ENCODE data around the gene TRMU.

TRMU gene

DNA sequence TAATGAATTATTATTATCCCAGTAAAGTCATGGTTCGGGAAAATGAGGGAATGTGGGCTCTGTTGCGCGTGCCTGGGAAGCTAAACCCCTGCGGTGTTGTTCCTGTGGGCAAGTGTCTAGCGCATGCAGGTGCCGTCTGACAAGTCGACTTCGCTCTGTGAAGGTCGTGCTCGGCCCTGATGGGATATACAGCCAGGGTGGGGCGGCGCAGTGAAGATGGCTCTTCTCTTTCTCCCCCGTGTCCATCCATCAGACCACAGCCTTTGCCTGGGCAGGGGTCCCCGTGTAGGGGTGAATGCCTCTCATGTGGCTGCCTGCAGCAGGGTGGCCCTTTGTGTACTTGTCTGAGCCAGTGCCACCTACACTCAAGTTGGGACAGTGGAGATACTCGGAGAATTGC, 12.8 kb upstream of the TRMU start:
- TF ChIP-seq TEAD4 (IDR thresholded peaks at IDR 0.05): no peak
- TF ChIP-seq EGR1 (IDR thresholded peaks at IDR 0.05): no peak
- no peak for TF ChIP-seq EP300 (IDR thresholded peaks at IDR 0.05; ENCODE audit: borderline replicate concordance)
- no peak for TF ChIP-seq CREB1 (IDR thresholded peaks at IDR 0.05; ENCODE audit: low read depth)
- no peak for TF ChIP-seq YY1 (IDR thresholded peaks at IDR 0.05; ENCODE audit: low read depth)

- TF ChIP-seq, protein P1, sequence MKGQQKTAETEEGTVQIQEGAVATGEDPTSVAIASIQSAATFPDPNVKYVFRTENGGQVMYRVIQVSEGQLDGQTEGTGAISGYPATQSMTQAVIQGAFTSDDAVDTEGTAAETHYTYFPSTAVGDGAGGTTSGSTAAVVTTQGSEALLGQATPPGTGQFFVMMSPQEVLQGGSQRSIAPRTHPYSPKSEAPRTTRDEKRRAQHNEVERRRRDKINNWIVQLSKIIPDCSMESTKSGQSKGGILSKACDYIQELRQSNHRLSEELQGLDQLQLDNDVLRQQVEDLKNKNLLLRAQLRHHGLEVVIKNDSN (IDR thresholded peaks at IDR 0.05): no peak
- TF ChIP-seq NFIC (IDR thresholded peaks at IDR 0.05) (no peak), YY1 (IDR thresholded peaks at IDR 0.05; ENCODE audit: low read depth) (no peak), TAF1 (IDR thresholded peaks at IDR 0.05; ENCODE audit: low read depth) (no peak), TEAD4 (IDR thresholded peaks at IDR 0.05) (no peak), EGR1 (IDR thresholded peaks at IDR 0.05) (no peak), ZBTB7A (IDR thresholded peaks at IDR 0.05; ENCODE audit: low read depth) (no peak), RAD21 (IDR thresholded peaks at IDR 0.05; ENCODE audit: low read depth) (no peak), CREB1 (IDR thresholded peaks at IDR 0.05; ENCODE audit: low read depth) (no peak)
These were observed 12.4 kb upstream of the TRMU start for GRCh38 chr22:46323162-46323561.

GRCh38 chr22:46326066-46326680, 9.3 kb upstream of the TRMU start:
- TF ChIP-seq RAD21 (IDR thresholded peaks at IDR 0.05; ENCODE audit: low read depth): no peak
- no peak for TF ChIP-seq FOXM1 (IDR thresholded peaks at IDR 0.05; ENCODE audit: borderline replicate concordance, low read depth)
- TF ChIP-seq YY1 (IDR thresholded peaks at IDR 0.05; ENCODE audit: low read depth): no peak
- TF ChIP-seq EP300 (IDR thresholded peaks at IDR 0.05; ENCODE audit: borderline replicate concordance): no peak
- no peak for TF ChIP-seq TCF12 (IDR thresholded peaks at IDR 0.05; ENCODE audit: low read depth)

GRCh38 chr22:46327691-46328465, 7.6 kb upstream of the TRMU start:
- TF ChIP-seq, protein P1 (IDR thresholded peaks at IDR 0.05): no peak
- TF ChIP-seq ZBTB7A (IDR thresholded peaks at IDR 0.05; ENCODE audit: low read depth) (no peak), NFIC (IDR thresholded peaks at IDR 0.05) (no peak), FOXM1 (IDR thresholded peaks at IDR 0.05; ENCODE audit: borderline replicate concordance, low read depth) (no peak), YY1 (IDR thresholded peaks at IDR 0.05; ENCODE audit: low read depth) (no peak), TEAD4 (IDR thresholded peaks at IDR 0.05) (no peak), TAF1 (IDR thresholded peaks at IDR 0.05; ENCODE audit: low read depth) (no peak), CREB1 (IDR thresholded peaks at IDR 0.05; ENCODE audit: low read depth) (no peak), RAD21 (IDR thresholded peaks at IDR 0.05; ENCODE audit: low read depth) (no peak), EGR1 (IDR thresholded peaks at IDR 0.05) (no peak), REST (IDR thresholded peaks at IDR 0.05; ENCODE audit: low read depth) (no peak), EP300 (IDR thresholded peaks at IDR 0.05; ENCODE audit: borderline replicate concordance) (no peak), TCF12 (IDR thresholded peaks at IDR 0.05; ENCODE audit: low read depth) (no peak), CEBPB (IDR thresholded peaks at IDR 0.05) (no peak)
- TF ChIP-seq, protein P2, sequence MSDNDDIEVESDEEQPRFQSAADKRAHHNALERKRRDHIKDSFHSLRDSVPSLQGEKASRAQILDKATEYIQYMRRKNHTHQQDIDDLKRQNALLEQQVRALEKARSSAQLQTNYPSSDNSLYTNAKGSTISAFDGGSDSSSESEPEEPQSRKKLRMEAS (IDR thresholded peaks at IDR 0.05): no peak

- TF ChIP-seq NFIC (IDR thresholded peaks at IDR 0.05) (no peak), ZBTB7A (IDR thresholded peaks at IDR 0.05; ENCODE audit: low read depth) (no peak), REST (IDR thresholded peaks at IDR 0.05; ENCODE audit: low read depth) (no peak), CEBPB (IDR thresholded peaks at IDR 0.05) (no peak), FOXM1 (IDR thresholded peaks at IDR 0.05; ENCODE audit: borderline replicate concordance, low read depth) (no peak), EP300 (IDR thresholded peaks at IDR 0.05; ENCODE audit: borderline replicate concordance) (no peak)
- TF ChIP-seq, protein P1 (IDR thresholded peaks at IDR 0.05): no peak
- TF ChIP-seq, protein P2 (IDR thresholded peaks at IDR 0.05): no peak
These were observed 6.7 kb upstream of the TRMU start for GRCh38 chr22:46328797-46329196.

Measured in Ishikawa (cell line).